MM.1S (cell line): ENCODE results near the gene STARD5.
"Not testable (repeated sequence)": the region's sequence is repeated elsewhere in the genome, so short reads cannot be mapped to it uniquely, and the experiment has no call there.

ENCODE experiments used
- DNase-seq: peaks from one replicate; pipeline ENCODE4 v3.0.0-alpha.2; 2015
- H2AFZ ChIP-seq: fragments of 300-600 bp; sonication (generic); 2 replicates; pipeline ENCODE4 v1.6.0; 2016; ENCODE audit warnings: antibody characterized with exemption, low read length
- H3F3A ChIP-seq: fragments of 300-600 bp; sonication (generic); 2 replicates; pipeline ENCODE4 v1.6.1; 2016; ENCODE audit warnings: mild to moderate bottlenecking, antibody characterized with exemption, low read length, moderate library complexity, mixed read lengths; ENCODE audit not compliant: insufficient read depth
- H3K27ac ChIP-seq: fragments of 300-600 bp; sonication (generic); 2 replicates; pipeline ENCODE4 v1.5.1; 2016; ENCODE audit warnings: mild to moderate bottlenecking, low read length
- H3K27me3 ChIP-seq: fragments of 300-600 bp; sonication (generic); replicated peaks from 2 replicates; pipeline ENCODE4 v1.6.0; 2016; ENCODE audit warnings: low read length; ENCODE audit not compliant: insufficient read depth
- H3K36me3 ChIP-seq: fragments of 300-600 bp; sonication (generic); replicated peaks from 2 replicates; pipeline ENCODE4 v1.6.1; 2016; ENCODE audit warnings: mild to moderate bottlenecking, low read length, mixed read lengths; ENCODE audit not compliant: insufficient read depth
- H3K4me1 ChIP-seq: fragments of 300-600 bp; sonication (generic); 2 replicates; pipeline ENCODE4 v1.6.1; 2016; ENCODE audit warnings: low read length, mixed read lengths
- H3K4me2 ChIP-seq: fragments of 300-600 bp; sonication (generic); 2 replicates; pipeline ENCODE4 v1.6.0; 2016; ENCODE audit warnings: low read depth, low read length
- H3K4me3 ChIP-seq: fragments of 300-600 bp; sonication (generic); 2 replicates; pipeline ENCODE4 v1.5.1; 2016; ENCODE audit warnings: low read length, mixed read lengths
- H3K79me2 ChIP-seq: fragments of 300-600 bp; sonication (generic); 2 replicates; pipeline ENCODE4 v1.6.1; 2016; ENCODE audit warnings: mixed run types, low read length, mixed read lengths
- H3K9ac ChIP-seq: fragments of 300-600 bp; sonication (generic); 2 replicates; pipeline ENCODE4 v1.6.1; 2016; ENCODE audit warnings: low read length, mixed read lengths
- H3K9me2 ChIP-seq: fragments of 300-600 bp; sonication (generic); replicated peaks from 2 replicates; pipeline ENCODE4 v1.6.1; 2016; ENCODE audit warnings: mild to moderate bottlenecking, low read length, mixed read lengths; ENCODE audit not compliant: insufficient read depth
- H3K9me3 ChIP-seq: fragments of 300-600 bp; sonication (generic); replicated peaks from 2 replicates; pipeline ENCODE4 v1.6.1; 2016; ENCODE audit warnings: mild to moderate bottlenecking, low read length, mixed read lengths; ENCODE audit not compliant: insufficient read depth
- H4K20me1 ChIP-seq: fragments of 300-600 bp; sonication (generic); 2 replicates; pipeline ENCODE4 v1.6.1; 2016; ENCODE audit warnings: mild to moderate bottlenecking, low read length, moderate library complexity, mixed read lengths; ENCODE audit not compliant: insufficient read depth
- CTCF ChIP-seq: fragments of 300-600 bp; sonication (generic); IDR thresholded peaks from 2 replicates; pipeline ENCODE4 v1.5.1; 2016; ENCODE audit warnings: antibody characterized with exemption, low read length, mixed read lengths
- EZH2 ChIP-seq: fragments of 300-600 bp; sonication (generic); optimal IDR thresholded peaks from 2 replicates; pipeline ENCODE3; 2017; ENCODE audit warnings: low read depth, mild to moderate bottlenecking, antibody characterized with exemption, low read length, mixed read lengths
- EZH2phosphoT487 ChIP-seq: fragments of 300-600 bp; sonication (generic); IDR thresholded peaks from 2 replicates; pipeline ENCODE4 v1.6.1; 2018; ENCODE audit warnings: antibody characterized with exemption, low read length

The STARD5 gene

GRCh38 chr15:81331141-81331540 is 7.2 kb upstream of the STARD5 start:
- peak overlapping the region; percentile 56 for H3K4me2 ChIP-seq
- peaks cover 33% of the 10 kb centered on the region for H3K79me2 ChIP-seq
- peaks cover 55% of the 10 kb centered on the region for H3K4me1 ChIP-seq
- TF ChIP-seq CTCF = 0 out of 2 replicates have a peak, but pooled peaks have one; percentile 4
- not testable (repeated sequence) for H3K9me3 ChIP-seq, H4K20me1 ChIP-seq, H3K9me2 ChIP-seq, H3K36me3 ChIP-seq, H3K27me3 ChIP-seq
- peak overlapping the region; percentile 33 for H3K4me3 ChIP-seq
- H3K27ac ChIP-seq = peak overlapping the region; percentile 74; the same call in 1 of the 2 replicates
- peak overlapping the region; percentile 35; the same call in 1 of the 2 replicates for H2AFZ ChIP-seq
- DNase-seq = peak; percentile 70
- H3F3A ChIP-seq = peaks cover 34% of the 10 kb centered on the region
- peak overlapping the region; percentile 21; the same call in 1 of the 2 replicates for H3K9ac ChIP-seq

GRCh38 chr15:81330366-81331090 is 6.6 kb upstream of the STARD5 start:
- peak overlapping the region; percentile 74; the same call in 1 of the 2 replicates for H3K27ac ChIP-seq
- H3K9me2 ChIP-seq = no peaks in the 10 kb centered on the region
- TF ChIP-seq EZH2 (no peak), CTCF (no peak)
- H2AFZ ChIP-seq = peak overlapping the region; percentile 35; the same call in 1 of the 2 replicates
- H3K4me2 ChIP-seq = peak overlapping the region; percentile 56
- no peaks in the 10 kb centered on the region for H3K36me3 ChIP-seq
- peak overlapping the region; percentile 21; the same call in 1 of the 2 replicates for H3K9ac ChIP-seq
- H3K9me3 ChIP-seq = no peaks in the 10 kb centered on the region
- H3K79me2 ChIP-seq = peaks cover 40% of the 10 kb centered on the region
- no peaks in the 10 kb centered on the region for H4K20me1 ChIP-seq
- peaks cover 39% of the 10 kb centered on the region for H3F3A ChIP-seq
- DNase-seq = no peak
- H3K4me1 ChIP-seq = peaks cover 60% of the 10 kb centered on the region
- no peaks in the 10 kb centered on the region for H3K27me3 ChIP-seq
- H3K4me3 ChIP-seq = peak overlapping the region; percentile 33; the same call in 1 of the 2 replicates

GRCh38 chr15:81329446-81329845 is 5.5 kb upstream of the STARD5 start:
- Histone ChIP-seq H3K9ac (no peak overlapping the region), H3K4me3 (no peak overlapping the region), H3K4me1 (peaks cover 68% of the 10 kb centered on the region), H3F3A (peaks cover 42% of the 10 kb centered on the region), H4K20me1 (no peaks in the 10 kb centered on the region), H3K9me2 (no peaks in the 10 kb centered on the region), H3K79me2 (peaks cover 50% of the 10 kb centered on the region), H3K27me3 (no peaks in the 10 kb centered on the region), H2AFZ (no peak overlapping the region), H3K27ac (no peak overlapping the region), H3K9me3 (no peaks in the 10 kb centered on the region), H3K36me3 (no peaks in the 10 kb centered on the region), H3K4me2 (no peak overlapping the region)
- DNase-seq = no peak
- TF ChIP-seq EZH2 = no peak

GRCh38 chr15:81327516-81327915 is 3.6 kb upstream of the STARD5 start:
- Histone ChIP-seq H2AFZ (no peak overlapping the region), H3K9ac (peak overlapping the region; percentile 16; the same call in 1 of the 2 replicates), H3K36me3 (no peaks in the 10 kb centered on the region), H3K4me1 (peaks cover 68% of the 10 kb centered on the region), H3K4me2 (peak overlapping the region; percentile 49), H3K4me3 (0 out of 2 replicates have a peak overlapping the region, but pooled peaks have one; percentile 10), H3K27ac (peak overlapping the region; percentile 62; the same call in 1 of the 2 replicates), H3K79me2 (peaks cover 69% of the 10 kb centered on the region), H4K20me1 (no peaks in the 10 kb centered on the region), H3K9me2 (no peaks in the 10 kb centered on the region), H3F3A (peaks cover 52% of the 10 kb centered on the region), H3K27me3 (no peaks in the 10 kb centered on the region), H3K9me3 (no peaks in the 10 kb centered on the region)
- no peak for TF ChIP-seq EZH2
- TF ChIP-seq CTCF = no peak
- TF ChIP-seq EZH2phosphoT487 = no peak
- peak; percentile 65 for DNase-seq
